Activated B cell treated with CpG ODN at 0.5 μM for 24 hours (primary cell): ENCODE measurements around the gene LMOD1. TPM values are rescaled to one million over a fixed set of nuclear protein-coding genes. Genes with fewer than 3 reads are reported as not detected.

ENCODE experiments used
- ATAC-seq: fragments of 200-7000 bp; cut with Tn5 transposase; one replicate; pipeline ENCODE4 v1.10.0; 2021; ENCODE audit warnings: low read depth, mild to moderate bottlenecking, moderate library complexity
- CTCF ChIA-PET: fragments of 350-600 bp; sonication (Branson Sonifier 250); formaldehyde crosslinking; loops from one replicate; lab custom pipeline; 2021; ENCODE audit warnings: antibody characterized with exemption; lab: Charles Lee
- POLR2A ChIA-PET: fragments of 350-600 bp; sonication (Branson Sonifier 250); formaldehyde crosslinking; loops from one replicate; lab custom pipeline; 2021; ENCODE audit warnings: antibody characterized with exemption; lab: Charles Lee
- DNase-seq: peaks from one replicate; pipeline ENCODE4 v3.0.0; 2022
- H3K27ac Mint-ChIP-seq: one replicate; pipeline ENCODE4 v1.8.0; 2020; ENCODE audit warnings: mixed read lengths
- H3K27me3 Mint-ChIP-seq: one replicate; pipeline ENCODE4 v1.8.0; 2021; ENCODE audit warnings: mixed read lengths
- H3K36me3 Mint-ChIP-seq: one replicate; pipeline ENCODE4 v1.8.0; 2021; ENCODE audit warnings: low read depth, mixed read lengths
- H3K4me1 Mint-ChIP-seq: one replicate; pipeline ENCODE4 v1.8.0; 2021; ENCODE audit warnings: mixed read lengths
- H3K4me3 Mint-ChIP-seq: one replicate; pipeline ENCODE4 v1.8.0; 2020; ENCODE audit warnings: mild to moderate bottlenecking, mixed read lengths
- H3K9me3 Mint-ChIP-seq: one replicate; pipeline ENCODE4 v1.8.0; 2020; ENCODE audit warnings: mixed read lengths
- intact Hi-C: fragments of 100-400 bp; cut with micrococcal nuclease; formaldehyde crosslinking; loops from one replicate; pipeline ENCODE4 v1.15.1; 2024
- total RNA-seq: library from RNA; stranded (reverse); gene quantifications from 2 replicates; pipeline ENCODE4 v1.2.3, GENCODE V29; 2022
- TF ChIP-seq, protein P1 (sequence below): fragments of 200-600 bp; IDR thresholded peaks from one replicate; pipeline ENCODE4 v1.8.0; 2022; ENCODE audit warnings: antibody characterized with exemption, mild to moderate bottlenecking

The LMOD1 gene
- total RNA-seq, 1 donor from 2014 or later: not detected

DNA sequence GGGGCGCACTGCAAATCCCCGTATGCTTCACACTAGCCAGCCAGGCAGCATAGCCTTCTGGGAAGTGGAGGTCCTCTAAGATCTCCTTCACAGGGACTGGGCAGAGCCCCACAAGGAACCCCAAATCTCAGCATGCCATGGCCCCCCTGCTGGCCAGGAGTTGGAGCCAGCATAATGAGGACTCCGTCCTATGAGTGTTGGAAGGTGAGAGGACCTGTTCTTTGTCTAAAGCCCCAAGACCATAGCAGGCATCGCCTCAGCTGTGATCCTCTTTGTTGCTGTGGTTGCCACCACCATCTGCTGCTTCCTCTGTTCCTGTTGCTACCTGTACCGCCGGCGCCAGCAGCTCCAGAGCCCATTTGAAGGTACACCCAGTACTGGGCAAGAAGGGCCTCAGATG, 56.1 kb downstream of the LMOD1 start:
- H3K4me3 Mint-ChIP-seq: no peak overlapping the region
- POLR2A ChIA-PET: no interaction called here
- peaks cover 56% of the 10 kb centered on the region for H3K27me3 Mint-ChIP-seq
- H3K27ac Mint-ChIP-seq: no peak overlapping the region
- H3K36me3 Mint-ChIP-seq: no peaks in the 10 kb centered on the region
- TF ChIP-seq, protein P1, sequence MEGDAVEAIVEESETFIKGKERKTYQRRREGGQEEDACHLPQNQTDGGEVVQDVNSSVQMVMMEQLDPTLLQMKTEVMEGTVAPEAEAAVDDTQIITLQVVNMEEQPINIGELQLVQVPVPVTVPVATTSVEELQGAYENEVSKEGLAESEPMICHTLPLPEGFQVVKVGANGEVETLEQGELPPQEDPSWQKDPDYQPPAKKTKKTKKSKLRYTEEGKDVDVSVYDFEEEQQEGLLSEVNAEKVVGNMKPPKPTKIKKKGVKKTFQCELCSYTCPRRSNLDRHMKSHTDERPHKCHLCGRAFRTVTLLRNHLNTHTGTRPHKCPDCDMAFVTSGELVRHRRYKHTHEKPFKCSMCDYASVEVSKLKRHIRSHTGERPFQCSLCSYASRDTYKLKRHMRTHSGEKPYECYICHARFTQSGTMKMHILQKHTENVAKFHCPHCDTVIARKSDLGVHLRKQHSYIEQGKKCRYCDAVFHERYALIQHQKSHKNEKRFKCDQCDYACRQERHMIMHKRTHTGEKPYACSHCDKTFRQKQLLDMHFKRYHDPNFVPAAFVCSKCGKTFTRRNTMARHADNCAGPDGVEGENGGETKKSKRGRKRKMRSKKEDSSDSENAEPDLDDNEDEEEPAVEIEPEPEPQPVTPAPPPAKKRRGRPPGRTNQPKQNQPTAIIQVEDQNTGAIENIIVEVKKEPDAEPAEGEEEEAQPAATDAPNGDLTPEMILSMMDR: no peak
- H3K9me3 Mint-ChIP-seq: no peaks in the 10 kb centered on the region
- DNase-seq: no peak
- ATAC-seq: no peak
- H3K4me1 Mint-ChIP-seq: peaks cover 6% of the 10 kb centered on the region
- intact Hi-C loops: no loop called here
- CTCF ChIA-PET: interaction anchor here (1.3 kb wide), 1 partner anchor 12 kb away, joined by 4 read pairs; no protein-coding TSS in a partner anchor

DNA sequence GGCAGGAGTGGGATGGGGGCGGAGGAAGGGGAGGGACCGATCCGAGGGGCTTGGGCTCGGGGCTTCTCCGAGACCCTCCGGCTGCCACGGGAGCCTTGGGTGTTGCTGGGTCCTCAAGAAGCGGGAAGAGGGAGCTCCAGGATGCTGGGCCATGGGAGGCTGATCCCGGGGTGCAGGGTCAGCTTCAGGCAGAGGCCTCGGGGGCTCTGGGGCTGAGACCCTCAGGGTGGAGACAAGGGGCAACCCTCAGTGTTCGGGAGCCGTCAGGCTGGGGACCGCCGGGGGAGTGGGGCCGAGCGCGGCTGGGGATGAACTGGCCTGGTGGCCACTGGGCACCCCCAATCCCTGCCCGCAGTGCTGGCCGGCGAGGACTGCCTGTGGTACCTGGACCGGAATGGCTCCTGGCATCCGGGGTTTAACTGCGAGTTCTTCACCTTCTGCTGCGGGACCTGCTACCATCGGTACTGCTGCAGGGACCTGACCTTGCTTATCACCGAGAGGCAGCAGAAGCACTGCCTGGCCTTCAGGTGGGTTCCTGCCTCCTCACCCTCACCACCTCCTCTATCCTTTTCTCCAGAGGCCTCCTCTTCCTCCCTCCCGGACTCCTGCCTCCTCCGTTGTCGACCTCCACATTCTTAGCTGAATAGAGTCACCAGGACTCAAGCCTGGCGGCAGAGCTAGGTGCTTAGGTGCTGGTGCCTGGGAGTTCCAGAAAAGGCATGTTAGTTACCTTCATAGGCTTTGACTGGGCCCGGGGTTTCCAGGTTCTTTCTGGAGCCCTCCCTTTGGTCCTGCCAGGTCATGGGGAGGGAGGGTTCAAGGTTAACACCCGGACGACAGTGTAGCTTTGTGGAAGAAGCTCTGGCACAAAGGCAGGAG, 57.0 kb downstream of the LMOD1 start:
- H3K4me3 Mint-ChIP-seq: peak overlapping the region; percentile 67
- H3K27me3 Mint-ChIP-seq: peaks cover 56% of the 10 kb centered on the region
- ATAC-seq: no peak
- TF ChIP-seq, protein P1: no peak
- peaks cover 11% of the 10 kb centered on the region for H3K4me1 Mint-ChIP-seq
- ChIA-PET POLR2A (no interaction called here), CTCF (interaction anchor here (1.3 kb wide), 1 partner anchor 12 kb away, joined by 4 read pairs; no protein-coding TSS in a partner anchor)
- intact Hi-C loops: no loop called here
- no peak overlapping the region for H3K27ac Mint-ChIP-seq
- H3K36me3 Mint-ChIP-seq: no peaks in the 10 kb centered on the region
- DNase-seq: no peak
- H3K9me3 Mint-ChIP-seq: no peaks in the 10 kb centered on the region

DNA sequence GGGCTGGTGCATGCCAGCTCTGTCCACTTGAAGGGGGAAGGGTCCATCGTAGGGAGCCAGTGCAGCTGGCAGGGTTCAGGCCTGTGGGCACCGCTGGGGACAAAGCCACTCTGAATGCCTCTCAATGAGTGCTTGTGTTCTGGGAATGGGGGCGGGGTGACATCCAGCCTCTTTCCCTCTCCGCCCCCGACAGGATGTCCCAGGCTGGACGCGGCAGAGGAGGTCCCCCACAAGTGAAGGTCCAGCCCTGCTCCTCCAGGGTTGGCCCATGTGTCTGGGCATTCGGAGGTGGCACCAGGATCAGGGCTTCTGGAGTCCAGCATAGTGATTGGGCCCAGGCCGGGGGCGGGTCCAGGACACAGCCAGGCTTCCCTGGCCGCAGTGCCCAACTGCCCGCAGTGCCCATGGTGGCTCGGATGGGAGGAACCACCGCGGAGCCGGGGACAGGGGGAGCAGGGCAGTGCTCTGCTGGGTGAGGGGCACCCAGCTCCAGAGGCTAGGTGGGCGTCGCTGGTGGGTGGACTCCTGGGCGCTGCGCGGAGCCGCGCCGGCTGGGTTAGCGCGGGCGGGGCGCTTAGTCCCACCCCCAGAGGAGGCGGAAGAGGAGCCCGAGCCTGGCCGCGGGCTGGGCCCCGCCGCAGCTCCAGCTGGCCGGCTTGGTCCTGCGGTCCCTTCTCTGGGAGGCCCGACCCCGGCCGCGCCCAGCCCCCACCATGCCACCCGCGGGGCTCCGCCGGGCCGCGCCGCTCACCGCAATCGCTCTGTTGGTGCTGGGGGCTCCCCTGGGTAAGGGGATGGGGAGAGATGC, 57.9 kb downstream of the LMOD1 start, which contains the start of gene SHISA4:
TSS of gene SHISA4 (plus strand) at position 617 of the 808 bp plus-strand sequence. CDS start at position 714, 97 bp downstream.
- Mint-ChIP-seq H3K4me3 (peak within 1 kb of the TSS; percentile 67), H3K9me3 (no peaks in the 10 kb centered on the region), H3K27ac (no peak within 1 kb of the TSS), H3K4me1 (peaks cover 18% of the 10 kb centered on the region), H3K27me3 (peaks cover 50% of the 10 kb centered on the region), H3K36me3 (no peaks in the 10 kb centered on the region)
- ATAC-seq: peak; percentile 73
- no peak for DNase-seq
- TF ChIP-seq, protein P1: no peak
- ChIA-PET CTCF (interaction anchor here (1.3 kb wide), 1 partner anchor 11 kb away, joined by 4 read pairs; no protein-coding TSS in a partner anchor), POLR2A (no interaction called here)
- intact Hi-C loops: no loop called here

DNA sequence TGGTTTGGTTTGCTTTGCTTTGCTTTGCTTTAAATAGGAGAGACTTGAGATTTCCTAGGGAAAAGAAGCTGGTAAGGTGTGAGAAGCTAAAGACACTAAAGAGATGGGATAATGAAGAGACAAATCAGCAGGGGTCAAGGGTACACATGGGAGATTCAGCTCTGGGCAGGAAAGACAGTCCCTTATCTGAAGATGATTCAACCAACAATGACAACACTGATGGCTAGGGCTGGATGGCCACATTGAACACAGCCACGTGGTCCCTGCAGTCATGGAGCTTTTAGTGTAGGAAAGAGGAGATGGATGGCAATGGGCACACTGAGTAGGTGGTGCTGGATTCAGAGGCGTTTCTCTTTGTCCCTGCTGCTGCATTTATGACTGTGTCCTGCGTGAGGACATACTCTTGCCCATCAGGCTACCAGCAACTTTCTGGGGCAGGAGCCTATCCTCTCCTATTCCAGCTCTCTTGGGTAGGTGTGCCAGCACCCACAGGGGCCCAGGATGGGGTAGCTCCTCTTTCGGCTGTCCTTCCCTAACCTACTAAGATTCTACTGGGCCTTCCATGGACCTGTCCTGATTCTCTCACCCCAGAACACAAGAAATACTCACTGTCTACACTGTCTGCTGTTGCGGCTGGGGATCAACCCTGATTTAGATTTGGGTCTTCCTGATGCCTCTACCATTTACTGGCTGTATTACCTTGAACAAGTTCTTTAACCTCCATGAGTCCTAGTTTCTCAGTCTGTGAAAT, 59.1 kb downstream of the LMOD1 start:
- Mint-ChIP-seq H3K27me3 (peaks cover 44% of the 10 kb centered on the region), H3K36me3 (no peaks in the 10 kb centered on the region), H3K27ac (no peak overlapping the region), H3K4me3 (no peak overlapping the region), H3K9me3 (no peaks in the 10 kb centered on the region), H3K4me1 (peaks cover 30% of the 10 kb centered on the region)
- POLR2A ChIA-PET: interaction anchor here (0.6 kb wide), 1 partner anchor 93 kb away, joined by 4 read pairs; no protein-coding TSS in a partner anchor
- DNase-seq: no peak
- ATAC-seq: no peak
- TF ChIP-seq, protein P1: no peak
- intact Hi-C loops: no loop called here
- CTCF ChIA-PET: interaction anchor here (1.4 to 1.7 kb wide), 2 partner anchors 8 to 85 kb away, joined by 3 to 7 read pairs; no protein-coding TSS in a partner anchor
